WTC11 (cell line): Measurements from ENCODE around the gene MSS51. TPM values are rescaled to one million over a fixed set of nuclear protein-coding genes. Genes with fewer than 3 reads are reported as not detected.

Source experiments
- ATAC-seq: fragments of 200-7000 bp; cut with Tn5 transposase; 2 replicates; pipeline ENCODE4 v1.10.0; 2021; ENCODE audit warnings: mild to moderate bottlenecking, moderate library complexity
- CTCF ChIA-PET: fragments of 300-600 bp; sonication (Branson Sonifier 250); formaldehyde crosslinking; loops from one replicate; lab custom pipeline; 2021; ENCODE audit warnings: antibody characterized with exemption; lab: Charles Lee
- POLR2A ChIA-PET: fragments of 350-600 bp; sonication (Branson Sonifier 250); formaldehyde crosslinking; loops from one replicate; lab custom pipeline; 2021; ENCODE audit warnings: antibody characterized with exemption; lab: Charles Lee
- DNase-seq: peaks from one replicate; pipeline ENCODE4 v3.0.0; 2021; ENCODE audit warnings: low spot score
- H3K27ac Mint-ChIP-seq: 2 replicates; pipeline ENCODE4 v1.8.0; 2021; ENCODE audit warnings: mixed read lengths
- H3K27me3 Mint-ChIP-seq: 2 replicates; pipeline ENCODE4 v1.8.0; 2021; ENCODE audit warnings: low read depth, mild to moderate bottlenecking, moderate library complexity, mixed read lengths
- H3K36me3 Mint-ChIP-seq: 2 replicates; pipeline ENCODE4 v1.8.0; 2021; ENCODE audit warnings: mixed read lengths
- H3K4me1 Mint-ChIP-seq: 2 replicates; pipeline ENCODE4 v1.8.0; 2022; ENCODE audit warnings: mixed read lengths
- H3K4me3 Mint-ChIP-seq: 2 replicates; pipeline ENCODE4 v1.8.0; 2021; ENCODE audit warnings: mild to moderate bottlenecking, moderate library complexity, mixed read lengths
- H3K9me3 Mint-ChIP-seq: 2 replicates; pipeline ENCODE4 v1.8.0; 2021; ENCODE audit warnings: mixed read lengths
- ATF3 ChIP-seq: sonication (generic); formaldehyde crosslinking; conservative IDR thresholded peaks from 2 replicates; pipeline ENCODE4 v1.8.1; 2022; ENCODE audit warnings: mild to moderate bottlenecking, missing genetic modification reagents
- CREM ChIP-seq: sonication (generic); formaldehyde crosslinking; IDR thresholded peaks from 2 replicates; pipeline ENCODE4 v1.8.1; 2022; ENCODE audit warnings: mild to moderate bottlenecking, missing genetic modification reagents, moderate library complexity
- E2F4 ChIP-seq: sonication (generic); formaldehyde crosslinking; IDR thresholded peaks from 2 replicates; pipeline ENCODE4 v1.8.1; 2022; ENCODE audit warnings: low read depth, mild to moderate bottlenecking, moderate library complexity, missing genetic modification reagents, borderline replicate concordance
- E2F5 ChIP-seq: sonication (generic); formaldehyde crosslinking; IDR thresholded peaks from 2 replicates; pipeline ENCODE4 v1.8.1; 2022; ENCODE audit warnings: mild to moderate bottlenecking, moderate library complexity, missing genetic modification reagents
- ESRRA ChIP-seq: sonication (generic); formaldehyde crosslinking; IDR thresholded peaks from 2 replicates; pipeline ENCODE4 v1.8.1; 2022; ENCODE audit warnings: mild to moderate bottlenecking, missing genetic modification reagents, borderline replicate concordance
- HMGA2 ChIP-seq: fragments of 250-450 bp; sonication (Bioruptor Pico); IDR thresholded peaks from 2 replicates; pipeline ENCODE4 v1.4.0; 2021; ENCODE audit warnings: mild to moderate bottlenecking, moderate library complexity
- JAZF1 ChIP-seq: fragments of 250-450 bp; sonication (Bioruptor Pico); IDR thresholded peaks from 2 replicates; pipeline ENCODE4 v1.9.0; 2021; ENCODE audit warnings: moderate library complexity, mild to moderate bottlenecking, inconsistent platforms
- JUN ChIP-seq: sonication (generic); formaldehyde crosslinking; IDR thresholded peaks from 2 replicates; pipeline ENCODE4 v1.8.0; 2023; ENCODE audit warnings: mild to moderate bottlenecking, missing genetic modification reagents
- MLX ChIP-seq: sonication (generic); formaldehyde crosslinking; IDR thresholded peaks from 2 replicates; pipeline ENCODE4 v1.8.1; 2023; ENCODE audit warnings: mild to moderate bottlenecking, missing genetic modification reagents, moderate library complexity
- NR3C1 ChIP-seq: sonication (generic); formaldehyde crosslinking; conservative IDR thresholded peaks from 2 replicates; pipeline ENCODE4 v1.8.1; 2023; ENCODE audit warnings: low read depth, mild to moderate bottlenecking, missing genetic modification reagents
- PREB ChIP-seq: sonication (generic); formaldehyde crosslinking; IDR thresholded peaks from 2 replicates; pipeline ENCODE4 v1.8.1; 2022; ENCODE audit warnings: mild to moderate bottlenecking, missing genetic modification reagents, moderate library complexity, borderline replicate concordance
- PRRX2 ChIP-seq: fragments of 250-450 bp; sonication (Bioruptor Pico); IDR thresholded peaks from 2 replicates; pipeline ENCODE4 v1.8.0; 2021; ENCODE audit warnings: mild to moderate bottlenecking
- RELA ChIP-seq: sonication (generic); formaldehyde crosslinking; IDR thresholded peaks from 2 replicates; pipeline ENCODE4 v1.8.1; 2022; ENCODE audit warnings: missing genetic modification reagents, mild to moderate bottlenecking, borderline replicate concordance
- TEAD1 ChIP-seq: sonication (generic); formaldehyde crosslinking; IDR thresholded peaks from 2 replicates; pipeline ENCODE4 v1.8.0; 2022; ENCODE audit warnings: mild to moderate bottlenecking, missing genetic modification reagents
- TEAD4 ChIP-seq: sonication (generic); formaldehyde crosslinking; IDR thresholded peaks from 2 replicates; pipeline ENCODE4 v1.8.0; 2022; ENCODE audit warnings: mild to moderate bottlenecking, missing genetic modification reagents
- USF1 ChIP-seq: sonication (generic); formaldehyde crosslinking; IDR thresholded peaks from 2 replicates; pipeline ENCODE4 v1.8.0; 2022; ENCODE audit warnings: mild to moderate bottlenecking, missing genetic modification reagents
- USF2 ChIP-seq: sonication (generic); formaldehyde crosslinking; IDR thresholded peaks from 2 replicates; pipeline ENCODE4 v1.8.1; 2023; ENCODE audit warnings: mild to moderate bottlenecking, missing genetic modification reagents, moderate library complexity
- ZBTB21 ChIP-seq: sonication (generic); formaldehyde crosslinking; IDR thresholded peaks from 2 replicates; pipeline ENCODE4 v1.8.1; 2023; ENCODE audit warnings: mild to moderate bottlenecking, missing genetic modification reagents, borderline replicate concordance
- ZNF138 ChIP-seq: sonication (generic); formaldehyde crosslinking; conservative IDR thresholded peaks from 2 replicates; pipeline ENCODE4 v1.8.1; 2022; ENCODE audit warnings: mild to moderate bottlenecking, moderate library complexity, missing genetic modification reagents
- ZNF219 ChIP-seq: sonication (generic); formaldehyde crosslinking; IDR thresholded peaks from 2 replicates; pipeline ENCODE4 v1.8.0; 2023; ENCODE audit warnings: missing genetic modification reagents, mild to moderate bottlenecking, borderline replicate concordance
- ZNF317 ChIP-seq: sonication (generic); formaldehyde crosslinking; IDR thresholded peaks from 2 replicates; pipeline ENCODE4 v1.8.1; 2023; ENCODE audit warnings: low read depth, mild to moderate bottlenecking, moderate library complexity, missing genetic modification reagents, borderline replicate concordance
- ZNF416 ChIP-seq: fragments of 250-450 bp; sonication (Bioruptor Pico); IDR thresholded peaks from 2 replicates; pipeline ENCODE4 v1.9.0; 2021; ENCODE audit warnings: mild to moderate bottlenecking, inconsistent platforms
- ZNF425 ChIP-seq: fragments of 250-450 bp; sonication (Bioruptor Pico); conservative IDR thresholded peaks from 2 replicates; pipeline ENCODE4 v1.9.0; 2021; ENCODE audit warnings: mild to moderate bottlenecking
- total RNA-seq: library from RNA; stranded (reverse); gene quantifications from 3 replicates; pipeline ENCODE4 v1.2.3, GENCODE V29; 2021

MSS51 gene
- total RNA-seq, 1 experiment from 2014 or later, result 3.0 TPM

- H3K4me1 Mint-ChIP-seq, result no peaks in the 10 kb centered on the region
- H3K27me3 Mint-ChIP-seq, result no peaks in the 10 kb centered on the region
- no peaks in the 10 kb centered on the region for H3K9me3 Mint-ChIP-seq
- H3K4me3 Mint-ChIP-seq, result no peak overlapping the region
- ATAC-seq (no peak), DNase-seq (no peak)
- TF ChIP-seq TEAD1 (CRISPR knock-in tag), result no peak
- ChIA-PET POLR2A (interaction anchor here (0.6 kb wide), 1 partner anchor 95 kb away, joined by 6 read pairs; no protein-coding TSS in a partner anchor), CTCF (no interaction called here)
- peaks cover 3% of the 10 kb centered on the region; the same call in 1 of the 2 replicates for H3K36me3 Mint-ChIP-seq
- peak overlapping the region; percentile 35; the same call in 1 of the 2 replicates for H3K27ac Mint-ChIP-seq
Measured at GRCh38 chr10:73460897-73461296, 27.5 kb upstream of the MSS51 start.

- CTCF ChIA-PET, result interaction anchor here (0.7 kb wide), 1 partner anchor 15 kb away, joined by 3 read pairs; no protein-coding TSS in a partner anchor
- H3K4me1 Mint-ChIP-seq, result no peaks in the 10 kb centered on the region
- DNase-seq, result no peak
- no peaks in the 10 kb centered on the region for H3K27me3 Mint-ChIP-seq
- TF ChIP-seq PREB (CRISPR knock-in tag) (no peak), ZBTB21 (no peak), RELA (no peak), ZNF416 (CRISPR knock-in tag) (no peak), ZNF425 (no peak), E2F4 (CRISPR knock-in tag) (no peak), JUN (CRISPR knock-in tag) (no peak), ATF3 (CRISPR knock-in tag) (no peak), ZNF138 (CRISPR knock-in tag) (no peak)
- POLR2A ChIA-PET, result interaction anchor here (0.7 kb wide), 1 partner anchor 183 kb away, joined by 3 read pairs; no protein-coding TSS in a partner anchor
- H3K27ac Mint-ChIP-seq, result no peak overlapping the region
- no peak for ATAC-seq
- no peaks in the 10 kb centered on the region for H3K9me3 Mint-ChIP-seq
- H3K4me3 Mint-ChIP-seq, result no peak overlapping the region
- H3K36me3 Mint-ChIP-seq, result peaks cover 3% of the 10 kb centered on the region; the same call in 1 of the 2 replicates
Measured at GRCh38 chr10:73459683-73460314, 26.4 kb upstream of the MSS51 start.

GRCh38 chr10:73456187-73456890 lies 23.0 kb upstream of the MSS51 start:
- H3K4me3 Mint-ChIP-seq, result no peak overlapping the region
- H3K9me3 Mint-ChIP-seq, result no peaks in the 10 kb centered on the region
- POLR2A ChIA-PET, result no interaction called here
- H3K36me3 Mint-ChIP-seq, result peaks cover 9% of the 10 kb centered on the region; the same call in 1 of the 2 replicates
- CTCF ChIA-PET, result no interaction called here
- no peak for DNase-seq
- H3K27me3 Mint-ChIP-seq, result no peaks in the 10 kb centered on the region
- H3K27ac Mint-ChIP-seq, result no peak overlapping the region
- ATAC-seq, result no peak
- no peaks in the 10 kb centered on the region for H3K4me1 Mint-ChIP-seq
- TF ChIP-seq ZNF317 (CRISPR knock-in tag) (no peak), TEAD4 (CRISPR knock-in tag) (no peak), ZNF219 (CRISPR knock-in tag) (no peak), PRRX2 (CRISPR knock-in tag) (no peak), HMGA2 (no peak), NR3C1 (CRISPR knock-in tag) (no peak), ZBTB21 (no peak), E2F5 (CRISPR knock-in tag) (no peak), USF2 (CRISPR knock-in tag) (no peak), JAZF1 (CRISPR knock-in tag) (no peak), ESRRA (CRISPR knock-in tag) (no peak), MLX (no peak), USF1 (CRISPR knock-in tag) (no peak), CREM (CRISPR knock-in tag) (no peak)
